Spleen (tissue), 11 donors: ENCODE measurements around the gene QSOX1. TPM values are rescaled to one million over a fixed set of nuclear protein-coding genes. Genes with fewer than 3 reads are reported as not detected.

Experiments used
- DNase-seq: peaks from one replicate; pipeline ENCODE4 v3.0.0-alpha.2; 2020
- H3K27ac ChIP-seq, 8 donors: fragments of 200-600 bp; sonication (generic) in 7 of 8; 1 replicate in 4 of 8; 2 replicates in 4 of 8; pipeline versions ENCODE4 v1.5.0 to v1.8.0; 2016 to 2021; ENCODE audit warnings: inconsistent platforms in 4 of 8, mild to moderate bottlenecking in 4 of 8, moderate library complexity in 1 of 8
- H3K27me3 ChIP-seq, 7 donors: fragments of 200-600 bp; sonication (generic) in 6 of 7; replicated peaks in 1 of 7; 1 replicate in 4 of 7; 2 replicates in 3 of 7; pipeline versions ENCODE4 v1.5.0 to v1.8.0; 2016 to 2021; ENCODE audit warnings: inconsistent platforms in 3 of 7, mild to moderate bottlenecking in 1 of 7
- H3K36me3 ChIP-seq, 6 donors: fragments of 200-600 bp; sonication (generic) in 5 of 6; 1 replicate in 4 of 6; 2 replicates in 2 of 6; pipeline versions ENCODE4 v1.5.0 to v1.8.0; 2016 to 2021; ENCODE audit warnings: inconsistent platforms in 2 of 6
- H3K4me1 ChIP-seq, 6 donors: fragments of 200-600 bp; sonication (generic) in 5 of 6; 1 replicate in 3 of 6; 2 replicates in 3 of 6; pipeline versions ENCODE4 v1.5.0 to v1.8.0; 2016 to 2021; ENCODE audit warnings: inconsistent platforms in 3 of 6
- H3K4me3 ChIP-seq, 8 donors: fragments of 200-600 bp; sonication (generic) in 7 of 8; 1 replicate in 4 of 8; 2 replicates in 4 of 8; pipeline versions ENCODE4 v1.5.0 to v1.8.0; 2016 to 2021; ENCODE audit warnings: inconsistent platforms in 4 of 8, mild to moderate bottlenecking in 4 of 8, moderate library complexity in 2 of 8
- H3K9me3 ChIP-seq, 8 donors: fragments of 200-600 bp; sonication (generic) in 7 of 8; 1 replicate in 4 of 8; 2 replicates in 4 of 8; pipeline versions ENCODE4 v1.5.0 to v1.8.0; 2016 to 2021; ENCODE audit warnings: inconsistent platforms in 4 of 8
- CTCF ChIP-seq, 11 experiments: fragments of 200-600 bp in 7 of 11; fragments of 450-650 bp in 4 of 11; sonication (generic) in 4 of 11; IDR thresholded peaks in 8 of 11; conservative IDR thresholded peaks in 3 of 11; 1 replicate in 7 of 11; 2 replicates in 4 of 11; pipeline versions ENCODE4 v1.4.0 to v1.8.0; 2016 to 2021; ENCODE audit warnings: antibody characterized with exemption in 11 of 11, inconsistent platforms in 4 of 11, mild to moderate bottlenecking in 1 of 11
- POLR2A ChIP-seq, 3 donors: fragments of 450-650 bp; IDR thresholded peaks; one replicate each; pipeline ENCODE4 v1.5.1; 2017; ENCODE audit warnings: antibody characterized with exemption in 3 of 3, mild to moderate bottlenecking in 1 of 3
- POLR2AphosphoS5 ChIP-seq, 3 donors: sonication (generic); formaldehyde crosslinking; IDR thresholded peaks; one replicate each; pipeline ENCODE4 v1.5.1; 2017; ENCODE audit warnings: antibody characterized with exemption in 3 of 3
- WGBS, 5 donors: extraction: QIAGEN DNeasy Blood & Tissue Kit in 3 of 5; methylation state at CpG; one replicate each; pipeline versions ENCODE4 v1.1.5 to v1.1.7; 2013 to 2018; 5-methylcytosine and 5-hydroxymethylcytosine counted together
- intact Hi-C: fragments of 100-400 bp; cut with DNase I; formaldehyde crosslinking; loops from one replicate; pipeline ENCODE4 v1.15.0; 2023; ENCODE audit warnings: low total_unique reads
- polyA plus RNA-seq, 3 donors: library from polyadenylated mRNA; stranded (reverse); fragments of 200-250 nt; gene quantifications; one replicate each; pipeline ENCODE4 v1.2.1, GENCODE V29; 2013
- total RNA-seq, 7 donors: library from RNA; depleted of rRNA in 3 of 7; stranded (reverse); fragments of >200 nt in 3 of 7; fragmentation: NEBNext Ultra II Directional in 4 of 7; extraction: Animal tissue kit (Norgen Biotek cat#: 25700) in 4 of 7; gene quantifications; one replicate each; pipeline versions ENCODE4 v1.1.0 to v1.2.1, GENCODE V29; 2016 to 2021
- donor health status: healthy with polysubstance abuse.
- donor health status: DM: no; HTN: no; CAD: no; lungs with moderate emphysema.
- donor health status: DM: no; HTN: no; CAD: no.
- donor health status: Bipolar disorder and iron deficiency.
- donor health status: healthy.
- donor health status: DM: no; HTN: no; CAD: no.
- donor health status: DM: yes; HTN: yes; CAD: no.

QSOX1 gene
- total and polyA plus RNA-seq, 10 donors = 35.2 to 78.9 (median 56.5) TPM

GRCh38 chr1:180249725-180250498 lies 95.2 kb downstream of the QSOX1 start:
- H3K36me3 ChIP-seq = no peaks in the 10 kb centered on the region
- H3K4me1 ChIP-seq = peaks cover 0 to 17% (median 7%) of the 10 kb centered on the region in 6 donors
- peaks cover 0 to 43% (median 3%) of the 10 kb centered on the region in 7 donors for H3K27me3 ChIP-seq
- TF ChIP-seq CTCF (IDR thresholded peaks at IDR 0.05 in 8 of 11, conservative IDR thresholded peaks at IDR 0.05 in 3 of 11) (no peak), POLR2AphosphoS5 (IDR thresholded peaks at IDR 0.05) (no peak), POLR2A (IDR thresholded peaks at IDR 0.05) (no peak)
- no peak overlapping the region for H3K4me3 ChIP-seq
- H3K9me3 ChIP-seq = no peaks in the 10 kb centered on the region
- intact Hi-C loops = loop anchor here (10.0 kb wide), 2 partner anchors 165 to 225 kb away; no protein-coding TSS in a partner anchor
- H3K27ac ChIP-seq = no peak overlapping the region
- 59 to 86% (median 84%) methylated on average over 13 of the region's 13 CpGs for WGBS, 5 donors
- no peak for DNase-seq

GRCh38 chr1:180250499-180250770 lies 95.8 kb downstream of the QSOX1 start:
- intact Hi-C loops = loop anchor here (10.0 kb wide), 2 partner anchors 164 to 224 kb away; no protein-coding TSS in a partner anchor
- TF ChIP-seq CTCF (IDR thresholded peaks at IDR 0.05 in 8 of 11, conservative IDR thresholded peaks at IDR 0.05 in 3 of 11) (no peak), POLR2AphosphoS5 (IDR thresholded peaks at IDR 0.05) (no peak), POLR2A (IDR thresholded peaks at IDR 0.05) (no peak)
- Histone ChIP-seq H3K4me3 (no peak overlapping the region), H3K36me3 (no peaks in the 10 kb centered on the region), H3K9me3 (no peaks in the 10 kb centered on the region), H3K27me3 (peaks cover 0 to 43% (median 3%) of the 10 kb centered on the region in 7 donors), H3K4me1 (peaks cover 0 to 17% (median 7%) of the 10 kb centered on the region in 6 donors), H3K27ac (no peak overlapping the region)
- peak; percentile 65 for DNase-seq
- 64 to 95% (median 85%) methylated on average over 6 to 7 of the region's 7 CpGs for WGBS, 5 donors

- peaks cover 0 to 45% (median 5%) of the 10 kb centered on the region in 7 donors for H3K27me3 ChIP-seq
- H3K4me3 ChIP-seq = no peak overlapping the region
- TF ChIP-seq POLR2A (IDR thresholded peaks at IDR 0.05) (no peak), CTCF (IDR thresholded peaks at IDR 0.05 in 8 of 11, conservative IDR thresholded peaks at IDR 0.05 in 3 of 11) (no peak), POLR2AphosphoS5 (IDR thresholded peaks at IDR 0.05) (no peak)
- H3K4me1 ChIP-seq = peaks cover 0 to 17% (median 7%) of the 10 kb centered on the region in 6 donors
- no peak overlapping the region for H3K27ac ChIP-seq
- DNase-seq = peak; percentile 64
- no peaks in the 10 kb centered on the region for H3K36me3 ChIP-seq
- intact Hi-C loops = loop anchor here (10.0 kb wide), 2 partner anchors 164 to 224 kb away; no protein-coding TSS in a partner anchor
- WGBS, 5 donors = 78 to 89% (median 84%) methylated on average over 16 of the region's 16 CpGs
- H3K9me3 ChIP-seq = no peaks in the 10 kb centered on the region
These were observed 96.3 kb downstream of the QSOX1 start for GRCh38 chr1:180250883-180251509.
